GM10847 (cell line): ENCODE measurements around the gene KCNB1.

Source experiments
- POLR2A ChIP-seq: IDR thresholded peaks from 2 replicates; pipeline ENCODE4 v1.6.1; 2011; ENCODE audit not compliant: insufficient read length; ENCODE audit errors: extremely low read depth

The KCNB1 gene

DNA sequence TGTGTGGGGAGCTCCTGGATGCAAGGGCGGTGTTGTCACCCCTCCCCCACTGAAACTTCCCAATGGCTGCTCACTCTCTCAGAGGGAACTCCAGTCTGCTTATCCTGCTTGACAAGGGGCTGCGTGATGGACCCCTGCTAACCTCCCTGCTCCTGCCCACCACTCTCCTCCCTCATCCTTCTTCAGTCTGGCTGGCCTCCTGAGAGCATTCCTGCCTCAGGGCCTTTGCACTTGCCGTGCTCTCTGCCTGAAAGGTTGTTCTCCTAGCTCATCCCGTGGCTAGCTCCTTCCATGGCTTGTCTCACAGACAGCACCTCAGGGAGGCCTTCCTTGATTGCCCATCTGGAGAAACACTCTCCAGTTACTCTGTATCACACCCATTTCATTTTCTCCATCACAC lies 130.7 kb downstream of the KCNB1 start:
- TF ChIP-seq POLR2A = no peak

DNA sequence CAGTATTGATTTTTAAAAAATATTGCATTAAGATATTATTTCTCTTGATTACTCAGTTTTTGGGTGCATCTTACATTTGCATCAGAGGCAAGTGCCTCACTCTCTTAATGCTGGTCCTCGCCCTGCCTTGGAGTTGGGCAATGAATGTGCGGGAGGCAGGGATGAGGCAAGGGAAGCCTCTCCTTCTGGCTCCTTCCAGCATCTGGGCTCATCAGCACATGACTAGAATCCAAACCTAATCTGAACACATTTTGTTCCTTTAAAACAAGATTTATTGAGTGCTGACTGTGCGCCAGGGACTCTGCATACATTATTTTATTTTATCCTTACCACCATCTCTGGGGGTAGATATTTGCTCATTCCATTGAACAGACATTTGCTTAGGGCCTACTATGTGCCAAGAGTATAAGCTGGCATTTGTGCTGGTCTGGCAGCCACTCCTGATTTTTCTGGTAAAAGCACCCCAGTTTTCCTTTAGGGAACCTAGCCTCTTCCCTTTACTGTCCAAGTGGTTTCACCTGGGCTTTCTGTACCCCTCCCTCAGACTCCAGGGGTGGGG lies 132.7 kb downstream of the KCNB1 start:
- no peak for TF ChIP-seq POLR2A

DNA sequence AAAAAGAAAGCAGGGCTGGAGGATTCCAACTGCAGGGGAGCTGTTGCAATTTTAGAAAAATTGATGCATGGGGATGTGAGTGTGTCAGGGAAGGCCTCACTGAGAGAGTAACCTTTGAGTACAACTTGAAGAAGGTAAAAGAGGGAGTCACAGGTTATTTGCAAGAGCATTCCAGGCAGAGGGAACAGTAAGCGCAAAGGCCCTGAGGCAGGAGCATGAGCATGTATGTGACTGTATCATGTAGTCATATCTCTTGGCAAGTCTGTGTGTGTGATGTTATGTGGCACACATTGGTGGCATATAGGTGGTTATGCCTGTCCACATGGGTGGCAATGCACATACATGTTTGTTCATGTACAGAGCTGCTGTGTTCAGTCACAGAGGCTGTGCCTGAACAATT lies 133.4 kb downstream of the KCNB1 start:
- no peak for TF ChIP-seq POLR2A

DNA sequence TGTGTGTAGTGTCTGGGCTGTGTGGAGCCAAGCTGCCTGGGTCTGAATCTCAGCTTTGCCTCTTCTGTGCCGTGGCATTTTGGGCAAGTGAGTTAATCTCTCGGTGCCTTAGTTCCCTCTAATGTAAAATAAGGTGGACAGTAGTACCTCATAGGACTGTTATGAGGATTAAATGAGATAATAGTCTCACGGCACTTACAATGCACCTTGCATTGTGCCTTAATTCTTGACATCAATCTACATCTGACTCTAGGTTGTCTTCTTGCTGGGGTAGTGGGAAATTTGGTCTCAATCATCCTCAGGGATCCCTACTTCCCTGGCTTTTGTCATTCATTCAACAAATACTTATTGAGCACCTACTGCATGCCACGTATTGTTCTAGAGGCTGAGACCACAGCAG lies 133.9 kb downstream of the KCNB1 start:
- no peak for TF ChIP-seq POLR2A

DNA sequence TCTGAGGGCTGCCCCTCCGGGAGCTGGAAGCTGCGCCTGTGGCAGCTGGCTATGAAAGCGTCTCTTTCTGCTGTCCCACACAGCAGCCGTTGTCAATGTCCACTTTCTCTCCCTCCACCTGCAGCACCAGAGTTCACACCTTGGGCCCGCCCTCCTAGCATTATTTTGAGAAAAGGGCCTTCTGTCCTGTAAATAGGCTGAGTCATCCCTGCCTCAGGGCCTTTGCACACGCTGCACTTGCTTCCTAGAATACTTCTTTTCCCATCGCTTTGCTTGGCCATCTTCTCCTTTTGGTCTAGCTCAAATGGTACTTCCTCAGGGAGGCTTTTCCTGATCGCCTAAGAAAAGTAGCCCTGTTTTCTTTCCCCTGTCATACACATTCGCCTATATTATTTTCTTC lies 135.3 kb downstream of the KCNB1 start:
- TF ChIP-seq POLR2A = no peak

DNA sequence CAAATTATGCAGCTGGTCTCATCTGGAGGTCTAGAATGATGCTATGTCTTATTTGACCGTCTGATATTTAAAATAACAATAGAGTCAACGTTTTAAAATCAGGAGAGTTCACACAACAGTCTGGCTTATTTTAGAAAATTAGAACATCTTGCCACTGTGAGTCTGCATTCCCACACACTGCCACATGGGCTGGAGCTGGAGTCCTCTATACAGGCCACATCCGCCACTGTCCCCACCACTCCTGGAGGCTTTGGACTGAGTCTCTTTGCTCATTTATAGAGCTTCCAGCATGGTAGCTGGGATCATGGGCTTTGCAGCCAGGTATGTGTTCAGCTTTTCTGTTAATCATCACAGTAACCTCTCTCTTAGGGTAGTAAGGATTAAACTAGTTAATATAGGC lies 135.8 kb downstream of the KCNB1 start:
- TF ChIP-seq POLR2A = no peak

DNA sequence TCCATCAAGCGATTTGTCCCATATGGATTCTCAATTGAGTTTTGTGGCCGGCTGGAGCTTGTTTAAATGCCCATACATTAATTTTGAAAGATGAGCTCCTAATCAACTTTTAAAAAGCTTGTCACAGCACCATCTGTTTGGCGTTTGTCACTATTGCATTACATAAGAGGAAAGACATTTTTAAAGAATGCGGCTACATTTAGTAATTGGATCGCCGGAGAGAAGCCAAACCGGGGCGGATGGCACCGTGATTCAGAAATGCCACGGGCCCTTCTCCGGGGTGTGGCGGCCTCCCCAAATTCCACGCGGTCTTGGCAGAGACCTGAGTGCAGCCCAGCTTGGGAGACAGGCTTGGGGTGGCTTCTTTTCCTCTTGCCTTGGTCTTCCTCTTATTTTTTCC lies 136.9 kb downstream of the KCNB1 start:
- TF ChIP-seq POLR2A = no peak

DNA sequence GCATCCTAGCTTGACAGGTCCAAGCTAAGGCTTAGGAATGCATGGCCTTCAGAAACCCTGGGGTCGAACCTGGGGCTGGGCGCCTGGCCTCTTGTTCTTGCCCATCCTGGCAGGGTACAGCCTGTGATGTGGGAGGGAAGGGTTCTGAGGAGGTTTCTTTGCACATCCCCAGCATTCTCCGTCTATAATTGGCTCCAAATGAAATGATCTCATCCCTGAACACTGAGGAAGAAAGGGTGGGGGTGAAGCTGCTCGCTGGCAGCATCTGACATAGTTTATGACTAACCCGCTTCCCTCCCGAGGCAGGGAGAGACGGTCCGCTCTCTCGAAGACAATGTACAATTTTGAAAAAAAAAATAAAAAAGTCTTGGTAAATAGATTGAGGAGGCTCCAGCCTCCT lies 137.5 kb downstream of the KCNB1 start:
- TF ChIP-seq POLR2A = no peak

DNA sequence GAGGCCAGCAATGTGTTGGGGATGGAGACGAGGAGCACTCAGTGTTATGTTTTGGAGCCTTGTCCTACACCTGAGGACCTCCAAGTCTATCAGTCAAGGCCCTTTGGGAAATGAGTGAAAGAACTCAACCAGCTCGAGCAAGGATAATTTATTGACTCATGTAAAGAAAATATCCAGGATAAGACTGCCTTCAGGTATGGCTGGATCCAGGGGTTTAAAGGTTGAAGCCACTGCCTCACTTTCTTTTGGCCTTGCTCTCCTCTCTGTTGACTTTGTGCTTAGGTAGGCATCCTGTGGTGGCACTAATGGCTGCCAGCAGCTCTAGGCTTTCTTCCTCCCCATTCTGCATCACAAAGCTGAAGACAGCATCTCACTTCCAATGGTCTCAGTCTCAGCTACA lies 138.3 kb downstream of the KCNB1 start:
- TF ChIP-seq POLR2A = no peak

DNA sequence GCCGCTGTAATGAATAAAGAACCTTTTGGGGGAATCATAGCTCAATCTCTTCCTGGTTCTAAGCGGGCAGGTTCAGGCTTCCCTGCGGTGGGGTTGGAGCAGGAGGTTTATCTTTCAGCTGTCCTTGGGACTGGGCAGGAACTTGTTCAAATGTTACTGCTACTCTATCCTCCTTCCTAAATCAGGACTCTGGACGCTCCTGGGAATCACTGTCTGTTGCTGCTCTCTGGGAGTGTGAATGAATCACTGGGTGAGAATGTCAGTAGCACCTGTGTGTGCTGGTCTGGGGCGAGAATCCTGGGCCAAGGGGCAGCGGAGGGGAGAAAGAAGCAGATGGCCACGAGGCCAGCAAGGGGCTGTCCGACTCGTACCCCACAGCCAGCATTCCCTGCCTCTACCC lies 139.2 kb downstream of the KCNB1 start:
- TF ChIP-seq POLR2A = no peak

DNA sequence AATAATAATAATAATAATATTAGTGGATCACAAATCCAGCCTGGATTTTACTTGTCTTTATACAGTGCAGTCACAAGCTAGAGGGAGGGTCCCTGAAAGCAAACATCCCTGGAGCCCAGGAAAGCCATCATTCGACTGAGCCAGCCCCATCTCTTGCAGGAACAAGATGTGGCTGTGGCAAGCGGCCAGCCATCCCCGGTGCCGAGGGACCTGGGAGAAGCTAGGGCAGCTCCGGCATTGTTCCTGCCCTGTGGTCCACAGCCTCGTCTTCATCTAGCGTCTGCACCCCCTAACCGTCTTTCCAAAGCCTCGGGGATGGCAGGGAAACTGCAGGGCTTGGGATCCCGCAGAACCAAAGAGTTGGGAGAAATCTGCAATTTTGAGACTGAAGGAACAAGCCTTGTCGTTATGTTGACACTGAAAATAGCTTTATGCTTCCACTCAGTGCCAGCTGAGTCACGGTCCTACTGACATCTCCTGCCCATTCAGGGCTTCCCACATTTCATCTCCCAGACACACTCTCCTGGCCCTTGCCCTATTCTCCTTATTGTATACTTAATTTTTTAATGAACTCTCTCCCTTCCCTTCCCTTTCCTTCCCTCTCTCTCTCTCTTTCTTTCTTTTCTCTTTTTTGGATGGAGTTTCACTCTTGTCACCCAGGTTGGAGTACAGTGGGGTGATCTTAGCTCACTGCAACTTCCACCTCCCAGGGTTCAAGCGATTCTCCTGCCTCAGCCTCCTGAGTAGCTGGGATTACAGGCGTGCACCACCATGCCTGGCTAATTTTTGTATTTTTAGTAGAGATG lies 142.1 kb downstream of the KCNB1 start:
- TF ChIP-seq POLR2A = no peak

DNA sequence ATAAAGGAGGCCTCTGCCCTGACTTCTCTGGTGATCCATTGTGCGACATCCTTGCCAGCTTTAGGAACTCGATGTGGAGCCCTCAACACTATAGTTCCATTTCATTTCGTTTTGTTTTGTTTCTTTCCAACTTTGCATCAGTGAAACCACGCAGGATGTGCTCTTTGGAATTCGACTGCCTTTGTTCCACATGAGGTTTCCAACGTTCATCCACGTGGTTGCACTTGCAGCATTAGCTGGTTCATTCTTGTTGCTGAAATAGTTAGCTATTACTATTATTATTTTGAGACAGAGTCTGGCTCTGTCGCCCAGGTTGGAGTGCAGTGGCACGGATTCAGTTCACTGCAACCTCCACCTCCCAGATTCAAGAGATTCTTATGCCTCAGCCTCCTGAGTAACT lies 143.3 kb downstream of the KCNB1 start:
- TF ChIP-seq POLR2A = no peak

DNA sequence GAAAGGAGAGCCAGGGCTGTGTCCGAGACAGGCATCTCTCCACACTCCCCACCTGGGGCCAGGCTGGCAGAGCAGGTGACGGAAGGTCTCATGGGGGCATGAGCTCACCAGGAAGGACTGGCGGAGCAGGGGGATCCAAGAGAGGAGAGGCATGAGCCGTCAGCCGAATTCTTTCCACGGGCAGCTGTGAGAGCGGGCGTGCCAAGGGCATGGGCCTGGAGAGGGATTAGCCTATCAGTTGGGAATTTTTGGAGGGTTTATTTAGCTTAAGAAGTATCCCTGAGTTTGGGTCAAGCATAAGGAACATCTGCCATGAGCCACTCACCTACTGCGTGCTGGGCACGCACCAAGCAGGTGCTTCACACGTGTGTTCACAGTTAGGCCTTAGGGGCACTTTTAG lies 144.4 kb downstream of the KCNB1 start:
- TF ChIP-seq POLR2A = no peak

DNA sequence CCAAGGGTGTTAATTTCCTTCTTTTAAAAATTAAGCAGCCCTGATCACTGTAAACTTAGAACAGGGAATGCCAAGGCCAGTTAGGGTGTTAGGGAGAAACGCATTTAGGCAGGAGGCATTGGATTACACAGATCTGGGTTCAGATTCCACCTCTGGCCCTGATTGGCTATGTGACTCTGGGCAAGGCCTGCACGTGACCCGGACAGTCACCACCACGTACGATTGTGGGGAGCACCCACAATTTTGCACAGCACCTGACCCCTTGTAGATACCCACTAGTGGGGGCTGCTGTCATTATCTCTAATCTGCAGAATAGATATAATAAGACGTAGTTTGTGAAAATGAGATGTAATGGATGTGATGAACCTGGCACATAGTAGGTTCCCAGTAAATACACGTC lies 145.1 kb downstream of the KCNB1 start:
- TF ChIP-seq POLR2A = no peak

DNA sequence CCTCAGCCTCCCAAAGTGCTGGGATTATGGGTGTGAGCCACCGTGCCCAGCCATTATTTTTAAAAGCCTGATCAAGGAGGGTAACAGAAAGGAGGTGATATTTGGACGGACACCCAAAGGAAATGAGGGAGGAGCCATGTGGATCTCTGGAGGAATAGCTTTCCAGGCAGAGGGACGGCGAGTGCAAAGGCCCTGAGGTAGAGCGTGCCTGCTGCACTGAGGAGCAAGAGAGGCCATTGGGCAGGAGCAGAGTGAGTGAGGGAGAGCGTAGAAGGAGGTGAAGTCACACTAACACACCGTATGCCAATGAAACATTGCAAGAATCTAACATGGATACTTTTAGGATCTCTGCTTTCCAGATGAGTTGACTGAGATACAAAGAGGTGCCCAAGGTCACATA lies 145.7 kb downstream of the KCNB1 start:
- no peak for TF ChIP-seq POLR2A

DNA sequence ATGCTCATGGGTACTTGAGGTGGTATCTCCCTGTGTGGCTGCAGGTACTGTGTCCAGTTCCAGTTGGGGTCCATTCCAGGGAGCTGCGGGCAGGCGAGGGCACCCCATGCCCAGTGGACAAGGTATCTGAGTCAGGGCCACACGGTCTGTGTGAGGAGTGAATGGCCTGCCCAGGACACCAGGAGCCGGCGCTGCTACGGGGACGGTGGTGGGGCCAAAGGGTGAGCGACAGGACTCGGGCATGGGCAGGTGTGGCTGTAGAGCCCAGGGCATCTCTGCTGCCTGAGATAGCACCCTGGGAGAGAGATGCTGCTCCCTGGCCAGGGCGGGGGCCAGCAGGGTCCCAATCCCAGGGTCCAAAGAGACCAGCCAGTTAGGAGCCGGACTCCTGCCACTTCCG lies 147.0 kb downstream of the KCNB1 start:
- TF ChIP-seq POLR2A = no peak
